Measurements from ENCODE around the gene TSC22D1. TPM values are rescaled to one million over a fixed set of nuclear protein-coding genes. Genes with fewer than 3 reads are reported as not detected.

Gene TSC22D1
- total and polyA plus RNA-seq, 7 donors = 34.5 to 203 (median 121) TPM

- 95 to 98% (median 96%) methylated on average over 1 of the region's 1 CpG for WGBS, 3 donors
- intact Hi-C loops (cut with DNase I) = no loop called here
- TF ChIP-seq CTCF (IDR thresholded peaks at IDR 0.05) = no peak
Observed at GRCh38 chr13:44619651-44620050, 43.5 kb upstream of the TSC22D1 start.

GRCh38 chr13:44618326-44618725 is 42.2 kb upstream of the TSC22D1 start:
- DNase-seq = no peak
- 73 to 92% (median 75%) methylated on average over 1 of the region's 1 CpG for WGBS, 3 donors
- intact Hi-C loops (cut with DNase I) = no loop called here
- TF ChIP-seq CTCF (IDR thresholded peaks at IDR 0.05) = no peak
- Histone ChIP-seq H3K36me3 (ENCODE audit: insufficient read depth in 1 of 2, low read depth in 1 of 2) (no peaks in the 10 kb centered on the region), H3K27me3 (ENCODE audit: insufficient read depth in 3 of 3, low read length in 2 of 3) (no peaks in the 10 kb centered on the region), H3K27ac (no peak overlapping the region), H3K4me3 (no peak overlapping the region), H3K9me3 (no peaks in the 10 kb centered on the region), H3K4me1 (no peaks in the 10 kb centered on the region)
- ATAC-seq = no peak

More at GRCh38 chr13:44619651-44620050, 43.5 kb upstream of the TSC22D1 start:
- no peaks in the 10 kb centered on the region for H3K36me3 ChIP-seq (ENCODE audit: insufficient read depth in 1 of 2, low read depth in 1 of 2)
- no peaks in the 10 kb centered on the region for H3K9me3 ChIP-seq
- DNase-seq = no peak
- no peaks in the 10 kb centered on the region for H3K4me1 ChIP-seq
- H3K27ac ChIP-seq = no peak overlapping the region
- no peaks in the 10 kb centered on the region for H3K27me3 ChIP-seq (ENCODE audit: insufficient read depth in 3 of 3, low read length in 2 of 3)
- no peak overlapping the region for H3K4me3 ChIP-seq
- no peak for ATAC-seq

GRCh38 chr13:44617648-44618047 is 41.5 kb upstream of the TSC22D1 start:
- ATAC-seq (no peak), DNase-seq (no peak)
- no peaks in the 10 kb centered on the region for H3K4me1 ChIP-seq
- no peaks in the 10 kb centered on the region for H3K36me3 ChIP-seq (ENCODE audit: insufficient read depth in 1 of 2, low read depth in 1 of 2)
- TF ChIP-seq CTCF (IDR thresholded peaks at IDR 0.05) = no peak
- 75 to 82% (median 79%) methylated on average over 11 of the region's 11 CpGs for WGBS, 3 donors
- H3K4me3 ChIP-seq = no peak overlapping the region
- intact Hi-C loops (cut with DNase I) = no loop called here
- no peak overlapping the region for H3K27ac ChIP-seq
- H3K9me3 ChIP-seq = no peaks in the 10 kb centered on the region
- no peaks in the 10 kb centered on the region for H3K27me3 ChIP-seq (ENCODE audit: insufficient read depth in 3 of 3, low read length in 2 of 3)

GRCh38 chr13:44609137-44609536 is 33.0 kb upstream of the TSC22D1 start:
- no peak for TF ChIP-seq CTCF (IDR thresholded peaks at IDR 0.05)
- no peaks in the 10 kb centered on the region for H3K9me3 ChIP-seq
- 90 to 97% (median 93%) methylated on average over 2 of the region's 2 CpGs for WGBS, 3 donors
- intact Hi-C loops (cut with DNase I) = loop anchor here in 1 of 2 donors (5.0 kb wide), 1 partner anchor 563 kb away; no protein-coding TSS in a partner anchor
- no peak overlapping the region for H3K27ac ChIP-seq
- DNase-seq = no peak
- ATAC-seq = no peak
- H3K27me3 ChIP-seq (ENCODE audit: insufficient read depth in 3 of 3, low read length in 2 of 3) = no peaks in the 10 kb centered on the region
- H3K36me3 ChIP-seq (ENCODE audit: insufficient read depth in 1 of 2, low read depth in 1 of 2) = no peaks in the 10 kb centered on the region
- H3K4me3 ChIP-seq = no peak overlapping the region
- H3K4me1 ChIP-seq = no peaks in the 10 kb centered on the region

- TF ChIP-seq CTCF (IDR thresholded peaks at IDR 0.05) = no peak
- ATAC-seq (no peak), DNase-seq (no peak)
- no peaks in the 10 kb centered on the region for H3K4me1 ChIP-seq
- no peak overlapping the region for H3K4me3 ChIP-seq
- no peaks in the 10 kb centered on the region for H3K36me3 ChIP-seq (ENCODE audit: insufficient read depth in 1 of 2, low read depth in 1 of 2)
- intact Hi-C loops (cut with DNase I) = loop anchor here in 1 of 2 donors (5.0 kb wide), 1 partner anchor 567 kb away; no protein-coding TSS in a partner anchor
- H3K27me3 ChIP-seq (ENCODE audit: insufficient read depth in 3 of 3, low read length in 2 of 3) = no peaks in the 10 kb centered on the region
- 46 to 57% (median 49%) methylated on average over 6 of the region's 6 CpGs for WGBS, 3 donors
- no peaks in the 10 kb centered on the region for H3K9me3 ChIP-seq
- no peak overlapping the region for H3K27ac ChIP-seq
Observed at GRCh38 chr13:44605721-44606120, 29.6 kb upstream of the TSC22D1 start.

Measured in psoas muscle (tissue), 8 donors.